C4-2B (cell line): Measurements from ENCODE around the gene CTRL.

Source experiments
- ZFX ChIP-seq: fragments of 450-650 bp; IDR thresholded peaks from 2 replicates; pipeline ENCODE4 v1.6.1; 2017
- TF ChIP-seq, protein P1 (sequence below): fragments of 450-650 bp; conservative IDR thresholded peaks from 2 replicates; pipeline ENCODE4 v1.5.1; 2017; ENCODE audit warnings: mild to moderate bottlenecking

DNA sequence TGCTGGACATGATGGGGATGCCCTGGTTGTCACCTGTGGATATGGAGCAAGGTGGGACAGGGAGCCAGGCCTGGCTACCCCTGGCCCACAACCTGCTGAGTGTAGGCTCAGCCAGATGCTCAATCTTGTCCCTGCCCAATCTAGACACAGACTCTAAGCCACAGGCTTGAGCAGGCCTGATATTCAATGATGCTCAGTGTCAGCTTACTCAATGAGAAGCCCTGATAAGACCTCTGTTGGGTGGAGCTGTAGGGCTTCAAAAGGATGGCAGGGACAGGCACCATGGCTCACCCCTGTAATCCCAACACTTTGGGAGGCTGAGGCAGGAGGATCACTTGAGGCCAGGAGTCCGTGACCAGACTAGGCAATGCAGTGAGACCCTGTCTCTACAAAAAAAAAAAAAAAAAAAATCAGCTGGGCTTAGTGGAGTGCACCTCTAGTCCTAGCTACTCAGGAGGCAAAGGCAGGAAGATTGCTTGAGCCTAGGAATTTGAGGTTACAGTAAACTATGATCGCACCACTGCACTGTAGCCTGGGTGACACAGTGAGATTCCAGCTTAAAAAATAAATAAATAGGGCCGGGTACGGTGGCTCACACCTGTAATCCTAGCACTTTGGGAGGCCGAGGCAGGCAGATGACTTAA, 8.9 kb upstream of the CTRL start:
- TF ChIP-seq, protein P1, sequence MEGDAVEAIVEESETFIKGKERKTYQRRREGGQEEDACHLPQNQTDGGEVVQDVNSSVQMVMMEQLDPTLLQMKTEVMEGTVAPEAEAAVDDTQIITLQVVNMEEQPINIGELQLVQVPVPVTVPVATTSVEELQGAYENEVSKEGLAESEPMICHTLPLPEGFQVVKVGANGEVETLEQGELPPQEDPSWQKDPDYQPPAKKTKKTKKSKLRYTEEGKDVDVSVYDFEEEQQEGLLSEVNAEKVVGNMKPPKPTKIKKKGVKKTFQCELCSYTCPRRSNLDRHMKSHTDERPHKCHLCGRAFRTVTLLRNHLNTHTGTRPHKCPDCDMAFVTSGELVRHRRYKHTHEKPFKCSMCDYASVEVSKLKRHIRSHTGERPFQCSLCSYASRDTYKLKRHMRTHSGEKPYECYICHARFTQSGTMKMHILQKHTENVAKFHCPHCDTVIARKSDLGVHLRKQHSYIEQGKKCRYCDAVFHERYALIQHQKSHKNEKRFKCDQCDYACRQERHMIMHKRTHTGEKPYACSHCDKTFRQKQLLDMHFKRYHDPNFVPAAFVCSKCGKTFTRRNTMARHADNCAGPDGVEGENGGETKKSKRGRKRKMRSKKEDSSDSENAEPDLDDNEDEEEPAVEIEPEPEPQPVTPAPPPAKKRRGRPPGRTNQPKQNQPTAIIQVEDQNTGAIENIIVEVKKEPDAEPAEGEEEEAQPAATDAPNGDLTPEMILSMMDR: no peak
- TF ChIP-seq ZFX: no peak
